Thyroid gland (tissue), 4 donors: Measurements from ENCODE around the gene LDLRAD4. TPM values are rescaled to one million over a fixed set of nuclear protein-coding genes. Genes with fewer than 3 reads are reported as not detected.

Source experiments
- DNase-seq, 2 donors: peaks; one replicate each; pipeline ENCODE4 v3.0.0-alpha.2; 2019
- H3K27ac ChIP-seq, 3 donors: fragments of 200-600 bp; sonication (generic); 1 replicate in 2 of 3; 2 replicates in 1 of 3; pipeline ENCODE4 v1.5.1; 2016 to 2019; ENCODE audit warnings: mild to moderate bottlenecking in 1 of 3, moderate library complexity in 1 of 3
- H3K27me3 ChIP-seq: fragments of 200-600 bp; sonication (generic); one replicate; pipeline ENCODE4 v1.5.1; 2019
- H3K36me3 ChIP-seq, 2 donors: fragments of 200-600 bp; sonication (generic); one replicate each; pipeline ENCODE4 v1.5.1; 2016 to 2019
- H3K4me1 ChIP-seq, 2 donors: fragments of 200-600 bp; sonication (generic); one replicate each; pipeline ENCODE4 v1.5.1; 2017 to 2019
- H3K4me3 ChIP-seq, 3 donors: fragments of 200-600 bp; sonication (generic); replicated peaks in 1 of 3; 1 replicate in 2 of 3; 2 replicates in 1 of 3; pipeline ENCODE4 v1.5.1; 2016; ENCODE audit warnings: mild to moderate bottlenecking in 1 of 3
- H3K9me3 ChIP-seq: fragments of 200-600 bp; sonication (generic); one replicate; pipeline ENCODE4 v1.5.1; 2017
- POLR2A ChIP-seq, 2 donors: fragments of 450-650 bp; IDR thresholded peaks; one replicate each; pipeline ENCODE4 v1.6.1; 2017; ENCODE audit warnings: antibody characterized with exemption in 2 of 2, mild to moderate bottlenecking in 2 of 2, moderate library complexity in 1 of 2
- WGBS, 2 donors: methylation state at CpG; one replicate each; pipeline ENCODE4 v1.1.5; 2017; 5-methylcytosine and 5-hydroxymethylcytosine counted together
- intact Hi-C: fragments of 100-400 bp; cut with DNase I; formaldehyde crosslinking; loops from one replicate; pipeline ENCODE4 v1.15.1; 2023
- total RNA-seq, 4 donors: library from RNA; depleted of rRNA; stranded (reverse); fragments of >200 nt; gene quantifications; one replicate each; pipeline ENCODE4 v1.2.3, GENCODE V29; 2016
- TF ChIP-seq, protein P1 (sequence below), 6 experiments: fragments of 200-600 bp in 3 of 6; fragments of 450-650 bp in 3 of 6; sonication (generic) in 3 of 6; IDR thresholded peaks; one replicate each; pipeline ENCODE4 v1.5.1; 2016 to 2019; ENCODE audit warnings: antibody characterized with exemption in 6 of 6, mild to moderate bottlenecking in 2 of 6, inconsistent platforms in 1 of 6, moderate library complexity in 1 of 6

LDLRAD4 gene
- total RNA-seq, 4 donors from 2014 or later: 23.7 to 35.7 (median 29.7) TPM

DNA sequence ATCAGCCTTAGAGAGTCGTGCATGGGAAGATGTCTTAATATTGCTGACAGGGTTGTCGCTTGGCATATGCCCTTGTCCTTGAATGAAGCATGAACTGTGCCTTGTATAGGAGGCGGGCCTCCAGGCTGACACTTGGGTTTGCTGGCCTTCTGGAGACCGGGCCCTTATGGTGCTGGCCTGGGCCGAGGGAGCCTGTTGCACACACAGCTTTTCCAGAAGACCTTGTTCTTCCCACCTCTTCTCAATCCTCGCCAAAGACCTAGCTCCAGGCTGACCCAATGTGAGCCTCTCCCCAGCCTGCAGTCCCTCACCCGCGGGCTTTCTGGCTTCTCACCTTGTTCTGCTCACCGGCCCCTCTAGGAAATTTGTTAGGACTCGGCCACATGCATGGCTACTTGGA, 308.7 kb downstream of the LDLRAD4 start:
- H3K4me3 ChIP-seq: no peak overlapping the region
- intact Hi-C loops: no loop called here
- H3K27me3 ChIP-seq: no peaks in the 10 kb centered on the region
- DNase-seq: no peak
- H3K27ac ChIP-seq: no peak overlapping the region
- TF ChIP-seq POLR2A (IDR thresholded peaks at IDR 0.05): no peak
- TF ChIP-seq, protein P1, sequence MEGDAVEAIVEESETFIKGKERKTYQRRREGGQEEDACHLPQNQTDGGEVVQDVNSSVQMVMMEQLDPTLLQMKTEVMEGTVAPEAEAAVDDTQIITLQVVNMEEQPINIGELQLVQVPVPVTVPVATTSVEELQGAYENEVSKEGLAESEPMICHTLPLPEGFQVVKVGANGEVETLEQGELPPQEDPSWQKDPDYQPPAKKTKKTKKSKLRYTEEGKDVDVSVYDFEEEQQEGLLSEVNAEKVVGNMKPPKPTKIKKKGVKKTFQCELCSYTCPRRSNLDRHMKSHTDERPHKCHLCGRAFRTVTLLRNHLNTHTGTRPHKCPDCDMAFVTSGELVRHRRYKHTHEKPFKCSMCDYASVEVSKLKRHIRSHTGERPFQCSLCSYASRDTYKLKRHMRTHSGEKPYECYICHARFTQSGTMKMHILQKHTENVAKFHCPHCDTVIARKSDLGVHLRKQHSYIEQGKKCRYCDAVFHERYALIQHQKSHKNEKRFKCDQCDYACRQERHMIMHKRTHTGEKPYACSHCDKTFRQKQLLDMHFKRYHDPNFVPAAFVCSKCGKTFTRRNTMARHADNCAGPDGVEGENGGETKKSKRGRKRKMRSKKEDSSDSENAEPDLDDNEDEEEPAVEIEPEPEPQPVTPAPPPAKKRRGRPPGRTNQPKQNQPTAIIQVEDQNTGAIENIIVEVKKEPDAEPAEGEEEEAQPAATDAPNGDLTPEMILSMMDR (IDR thresholded peaks at IDR 0.05): no peak
- no peaks in the 10 kb centered on the region for H3K9me3 ChIP-seq
- WGBS, 2 donors: 96% methylated on average over 10 of the region's 10 CpGs
- H3K36me3 ChIP-seq: no peaks in the 10 kb centered on the region
- H3K4me1 ChIP-seq: peaks cover 0 to 6% of the 10 kb centered on the region in 2 donors

DNA sequence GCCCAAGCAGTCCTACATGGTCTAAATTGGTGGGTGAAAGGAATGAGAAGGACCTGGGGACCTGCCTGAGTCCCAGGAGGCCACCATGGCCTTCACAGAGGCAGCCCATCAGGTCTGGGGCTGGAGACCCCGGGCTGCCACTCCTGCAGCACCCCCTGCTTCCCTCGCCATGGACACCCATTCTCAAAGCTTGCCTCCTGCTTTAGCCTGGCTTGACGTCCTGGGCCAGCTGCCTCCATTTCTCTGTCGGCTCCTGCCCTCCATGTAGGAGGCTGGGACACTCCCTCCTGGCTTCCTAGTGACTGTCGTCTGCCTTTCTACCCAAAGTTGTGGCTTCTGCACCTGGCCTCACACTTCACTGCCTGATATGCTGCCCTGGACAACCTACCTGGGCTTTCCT, 309.2 kb downstream of the LDLRAD4 start:
- no peak overlapping the region for H3K4me3 ChIP-seq
- no peak for DNase-seq
- H3K36me3 ChIP-seq: no peaks in the 10 kb centered on the region
- no peaks in the 10 kb centered on the region for H3K9me3 ChIP-seq
- TF ChIP-seq, protein P1 (IDR thresholded peaks at IDR 0.05): no peak
- no peak for TF ChIP-seq POLR2A (IDR thresholded peaks at IDR 0.05)
- H3K4me1 ChIP-seq: peaks cover 0 to 6% of the 10 kb centered on the region in 2 donors
- intact Hi-C loops: no loop called here
- H3K27ac ChIP-seq: no peak overlapping the region
- H3K27me3 ChIP-seq: no peaks in the 10 kb centered on the region
- WGBS, 2 donors: 95 to 96% methylated on average over 5 of the region's 5 CpGs

DNA sequence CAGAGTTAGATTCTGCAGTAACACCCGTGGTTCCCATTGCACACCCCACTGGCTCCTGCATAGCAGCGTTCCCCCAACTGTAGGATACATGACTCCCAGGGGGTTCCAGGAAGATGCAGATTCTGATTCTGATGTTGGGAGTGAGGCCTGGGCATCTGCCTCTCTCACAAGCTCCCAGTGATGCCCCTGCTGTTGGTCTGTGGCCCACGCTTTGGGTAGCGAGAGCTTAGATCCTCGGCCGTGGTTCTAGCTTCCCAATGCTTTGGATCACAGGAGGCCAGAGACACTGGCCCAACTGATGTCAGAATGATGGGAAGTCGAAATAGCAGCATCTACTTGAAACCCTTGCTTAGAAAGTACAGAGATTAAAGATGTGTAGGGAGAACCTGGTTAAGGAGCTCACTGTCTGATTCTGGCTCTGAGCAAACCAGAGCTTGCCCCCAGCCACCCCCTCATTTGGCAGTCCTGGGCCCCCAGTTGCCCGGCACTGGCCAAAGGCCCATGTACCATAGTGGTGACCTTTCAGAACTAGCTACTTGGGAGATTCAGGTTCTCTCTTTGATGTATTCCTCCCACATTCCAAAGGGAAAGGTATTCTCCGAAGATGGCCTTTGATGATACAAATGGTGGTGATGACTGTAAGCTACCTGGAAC, 310.3 kb downstream of the LDLRAD4 start:
- no peak for DNase-seq
- intact Hi-C loops: no loop called here
- H3K27ac ChIP-seq: no peak overlapping the region
- no peaks in the 10 kb centered on the region for H3K9me3 ChIP-seq
- H3K4me1 ChIP-seq: peaks cover 0 to 6% of the 10 kb centered on the region in 2 donors
- H3K36me3 ChIP-seq: no peaks in the 10 kb centered on the region
- 97 to 98% methylated on average over 9 of the region's 9 CpGs for WGBS, 2 donors
- H3K27me3 ChIP-seq: no peaks in the 10 kb centered on the region
- H3K4me3 ChIP-seq: no peak overlapping the region
- TF ChIP-seq, protein P1 (IDR thresholded peaks at IDR 0.05): no peak

DNA sequence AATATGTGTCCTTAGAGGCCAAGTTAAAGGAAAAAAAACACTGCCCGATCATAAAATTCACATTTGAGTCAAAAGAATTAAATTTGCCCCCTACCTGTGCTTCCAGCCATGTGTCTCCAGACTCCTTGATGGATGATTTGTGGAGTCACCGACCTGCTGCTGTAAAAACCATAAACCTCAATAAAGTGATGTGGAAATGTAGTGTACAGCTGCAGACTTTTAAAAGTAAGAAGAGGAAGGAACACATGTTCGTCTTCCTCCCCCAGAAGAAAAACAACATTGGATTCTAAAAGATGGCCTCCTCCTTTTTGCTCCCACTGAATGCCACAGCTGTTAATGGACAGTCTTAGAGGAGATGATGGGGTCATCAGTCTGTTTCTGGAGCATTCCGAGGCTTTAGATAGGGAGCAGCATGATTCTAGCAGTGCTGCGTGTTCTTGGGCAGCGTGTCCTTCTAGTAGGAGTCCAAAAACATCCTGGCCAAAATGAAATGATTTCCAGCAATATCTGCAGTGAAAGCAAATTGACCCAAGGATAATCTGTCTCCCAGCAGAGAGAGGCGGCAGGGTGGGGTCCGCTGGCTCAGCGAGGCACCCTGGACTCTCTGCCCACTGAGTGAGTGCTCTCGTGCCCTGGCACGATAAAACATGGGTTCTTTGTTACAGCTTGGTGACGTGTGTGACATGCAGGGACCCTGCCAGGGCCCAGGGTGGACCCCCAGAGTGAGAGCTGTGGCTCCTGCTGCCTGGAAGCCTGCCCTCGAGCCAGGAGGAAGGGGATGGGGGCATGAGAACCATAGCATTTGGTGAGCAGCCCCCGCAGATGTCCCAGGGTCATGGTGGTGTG, 311.7 kb downstream of the LDLRAD4 start:
- Histone ChIP-seq H3K36me3 (no peaks in the 10 kb centered on the region), H3K27me3 (no peaks in the 10 kb centered on the region), H3K27ac (no peak overlapping the region), H3K9me3 (no peaks in the 10 kb centered on the region), H3K4me1 (peaks cover 0 to 6% of the 10 kb centered on the region in 2 donors), H3K4me3 (no peak overlapping the region)
- DNase-seq: no peak
- intact Hi-C loops: loop anchor here (10.0 kb wide), 1 partner anchor 315 kb away; the partner anchor contains the start of gene LDLRAD4
- no peak for TF ChIP-seq POLR2A (IDR thresholded peaks at IDR 0.05)
- TF ChIP-seq, protein P1 (IDR thresholded peaks at IDR 0.05): no peak
- 85% methylated on average over 14 of the region's 14 CpGs for WGBS, 2 donors
